SK-N-SH (cell line): ENCODE data around the gene MT1F. TPM values are rescaled to one million over a fixed set of nuclear protein-coding genes. Genes with fewer than 3 reads are reported as not detected.

Experiments
- CTCF ChIA-PET: fragments of 300-600, 350-600 bp; formaldehyde crosslinking; extraction: SDS; loops from one replicate; lab custom pipeline; 2021; lab: Yijun Ruan, JAX
- POLR2A ChIA-PET: fragments of 350-600 bp; sonication (Branson Sonifier 250); formaldehyde crosslinking; extraction: SDS; loops from one replicate; lab custom pipeline; 2020; ENCODE audit warnings: antibody characterized with exemption, inconsistent platforms; lab: Yijun Ruan, JAX
- DNase-seq: peaks from one replicate; pipeline ENCODE4 v3.0.0; 2012
- H2AFZ ChIP-seq: fragments of 200-600 bp; sonication (generic); 2 replicates; pipeline ENCODE4 v1.8.1; 2016; ENCODE audit warnings: antibody characterized with exemption, mild to moderate bottlenecking, low read depth
- H3F3A ChIP-seq: fragments of 200-600 bp; sonication (generic); replicated peaks from 2 replicates; pipeline ENCODE3; 2016; ENCODE audit warnings: antibody characterized with exemption, mild to moderate bottlenecking; ENCODE audit not compliant: insufficient read depth
- H3K27ac ChIP-seq, 2 experiments: fragments of 200-500 bp in 1 of 2; fragments of 200-600 bp in 1 of 2; sonication (Bioruptor generic) in 1 of 2; sonication (generic), shearing (Covaris generic) in 1 of 2; 2 replicates each; pipeline versions ENCODE4 v1.5.1 to v1.6.1; 2014 to 2016; ENCODE audit warnings: low read depth in 2 of 2, inconsistent platforms in 1 of 2, low read length in 1 of 2, mild to moderate bottlenecking in 1 of 2, mixed read lengths in 1 of 2
- H3K27me3 ChIP-seq: fragments of 200-600 bp; sonication (generic), shearing (Covaris generic); 2 replicates; pipeline ENCODE4 v1.6.1; 2016; ENCODE audit warnings: mixed run types; ENCODE audit not compliant: insufficient read depth
- H3K36me3 ChIP-seq, 2 experiments: fragments of 200-500 bp in 1 of 2; fragments of 200-600 bp in 1 of 2; sonication (Bioruptor generic) in 1 of 2; sonication (generic) in 1 of 2; replicated peaks in 1 of 2; 2 replicates each; pipeline versions ENCODE3 to v1.5.1; 2014 to 2016; ENCODE audit warnings: low read length in 1 of 2, mild to moderate bottlenecking in 1 of 2; ENCODE audit not compliant: insufficient read depth in 2 of 2, control insufficient read depth in 1 of 2
- H3K4me1 ChIP-seq, 2 experiments: fragments of 200-500 bp in 1 of 2; fragments of 200-600 bp in 1 of 2; sonication (Bioruptor generic) in 1 of 2; sonication (generic), shearing (Covaris generic) in 1 of 2; 2 replicates each; pipeline versions ENCODE4 v1.5.1 to v1.6.1; 2014 to 2016; ENCODE audit warnings: low read depth in 1 of 2, low read length in 1 of 2, mixed run types in 1 of 2; ENCODE audit not compliant: insufficient read depth in 2 of 2, control insufficient read depth in 1 of 2
- H3K4me2 ChIP-seq: fragments of 200-600 bp; sonication (generic), shearing (Covaris generic); 2 replicates; pipeline ENCODE4 v1.6.1; 2017; ENCODE audit warnings: mixed run types
- H3K4me3 ChIP-seq, 2 experiments: fragments of 200-500 bp in 1 of 2; fragments of 200-600 bp in 1 of 2; sonication (Bioruptor generic) in 1 of 2; sonication (generic), shearing (Covaris generic) in 1 of 2; 2 replicates each; pipeline versions ENCODE4 v1.5.1 to v1.8.1; 2014 to 2016; ENCODE audit warnings: low read depth in 2 of 2, inconsistent platforms in 1 of 2, low read length in 1 of 2, mild to moderate bottlenecking in 1 of 2, mixed read lengths in 1 of 2, moderate library complexity in 1 of 2
- H3K79me2 ChIP-seq: fragments of 200-600 bp; sonication (generic); 2 replicates; pipeline ENCODE4 v1.8.1; 2017; ENCODE audit warnings: mild to moderate bottlenecking; ENCODE audit not compliant: insufficient read depth
- H3K9ac ChIP-seq: fragments of 200-600 bp; sonication (generic); 2 replicates; pipeline ENCODE4 v1.6.1; 2017; ENCODE audit warnings: mixed run types
- H3K9me2 ChIP-seq: fragments of 200-600 bp; sonication (generic); 2 replicates; pipeline ENCODE4 v1.6.1; 2017; ENCODE audit warnings: mixed run types
- H3K9me3 ChIP-seq: fragments of 200-600 bp; sonication (generic); 2 replicates; pipeline ENCODE4 v1.6.1; 2017; ENCODE audit warnings: mixed run types, mild to moderate bottlenecking, moderate library complexity
- H4K20me1 ChIP-seq: fragments of 200-600 bp; sonication (generic); 2 replicates; pipeline ENCODE4 v1.6.1; 2017; ENCODE audit warnings: mild to moderate bottlenecking, mixed run types; ENCODE audit not compliant: insufficient read depth
- CTCF ChIP-seq: fragments of 200-600 bp; sonication (generic); IDR thresholded peaks from 2 replicates; pipeline ENCODE4 v1.6.1; 2017; ENCODE audit warnings: antibody characterized with exemption, mild to moderate bottlenecking, moderate library complexity
- ELF1 ChIP-seq: IDR thresholded peaks from 2 replicates; pipeline ENCODE4 v1.4.0; 2012
- EP300 ChIP-seq, 2 experiments: IDR thresholded peaks; 2 replicates each; pipeline versions ENCODE4 v1.4.0 to v1.6.1; 2012; ENCODE audit warnings: borderline replicate concordance in 1 of 2, low read depth in 1 of 2, low read length in 1 of 2
- FOSL2 ChIP-seq: IDR thresholded peaks from 2 replicates; pipeline ENCODE4 v1.4.0; 2012; ENCODE audit warnings: low read depth, mild to moderate bottlenecking, moderate library complexity, borderline replicate concordance
- JUND ChIP-seq: IDR thresholded peaks from 2 replicates; pipeline ENCODE4 v1.4.0; 2012
- MXI1 ChIP-seq: IDR thresholded peaks from 2 replicates; pipeline ENCODE4 v1.6.1; 2012; ENCODE audit warnings: mild to moderate bottlenecking, low read depth, low read length, improper control_type of control experiment
- NFIC ChIP-seq: IDR thresholded peaks from 2 replicates; pipeline ENCODE4 v1.4.0; 2012; ENCODE audit warnings: borderline replicate concordance
- NRF1 ChIP-seq: IDR thresholded peaks from 2 replicates; pipeline ENCODE4 v1.6.1; 2012; ENCODE audit warnings: low read depth, mild to moderate bottlenecking, low read length
- POLR2AphosphoS5 ChIP-seq: IDR thresholded peaks from 2 replicates; pipeline ENCODE4 v1.6.1; 2012; ENCODE audit warnings: low read depth, low read length
- RFX5 ChIP-seq: IDR thresholded peaks from 2 replicates; pipeline ENCODE4 v1.6.1; 2012; ENCODE audit warnings: mild to moderate bottlenecking, improper control_type of control experiment, low read length
- SIN3A ChIP-seq: IDR thresholded peaks from 2 replicates; pipeline ENCODE4 v1.6.1; 2012; ENCODE audit warnings: low read depth, mild to moderate bottlenecking, low read length, moderate library complexity, borderline replicate concordance
- SMC3 ChIP-seq: IDR thresholded peaks from 2 replicates; pipeline ENCODE4 v1.6.1; 2012; ENCODE audit warnings: low read depth, low read length, improper control_type of control experiment
- TCF12 ChIP-seq: IDR thresholded peaks from 2 replicates; pipeline ENCODE4 v1.4.0; 2012
- YY1 ChIP-seq: IDR thresholded peaks from 2 replicates; pipeline ENCODE4 v1.4.0; 2012; ENCODE audit warnings: low read depth, mild to moderate bottlenecking
- WGBS: methylation state at CpG from one replicate; pipeline ENCODE4 v1.1.6; 2017; ENCODE audit warnings: low lambda C conversion rate; 5-methylcytosine and 5-hydroxymethylcytosine counted together
- polyA plus RNA-seq, 3 experiments: library from polyadenylated mRNA; depleted of rRNA; stranded (reverse); fragments of >200 nt; gene quantifications; 2 replicates each; pipeline ENCODE4 v1.2.3, GENCODE V29; 2012
- TF ChIP-seq, protein P1 (sequence below): IDR thresholded peaks from 2 replicates; pipeline ENCODE4 v1.4.0; 2012; ENCODE audit warnings: low read depth, borderline replicate concordance

MT1F gene
- polyA plus RNA-seq, 1 of the 3 experiments (the other 2 are of a cell fraction) = 13.0 TPM

DNA sequence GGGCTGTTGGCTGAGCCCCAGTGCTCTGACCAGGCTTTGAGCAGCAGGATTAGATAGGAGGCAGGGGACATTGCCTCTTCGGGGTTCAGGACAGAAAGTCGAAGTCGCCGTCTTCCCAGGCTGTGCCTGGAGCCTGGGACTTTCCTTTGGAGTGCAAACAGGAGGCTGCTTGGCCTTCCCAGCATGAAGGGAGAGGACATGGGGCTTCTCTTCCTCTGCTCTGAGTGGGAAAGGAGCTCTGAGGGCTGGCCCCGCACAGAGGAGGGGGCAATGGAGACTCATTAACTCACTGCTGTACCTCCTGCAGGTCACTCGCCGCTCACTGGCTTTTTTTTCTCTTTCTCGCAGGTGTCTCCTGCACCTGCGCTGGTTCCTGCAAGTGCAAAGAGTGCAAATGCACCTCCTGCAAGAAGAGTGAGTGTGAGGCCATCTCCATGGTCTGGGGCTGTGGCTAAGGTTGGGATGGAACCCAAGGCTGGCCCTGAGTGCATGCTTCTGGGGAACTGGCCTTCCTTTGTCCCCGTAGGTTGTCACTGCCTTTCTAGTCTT is 642 bp downstream of the MT1F start:
- Histone ChIP-seq H3K79me2 (no peaks in the 10 kb centered on the region), H4K20me1 (no peaks in the 10 kb centered on the region), H3F3A (no peaks in the 10 kb centered on the region), H3K27ac (no peak overlapping the region), H3K9me2 (no peaks in the 10 kb centered on the region), H3K27me3 (peaks cover 16% of the 10 kb centered on the region; the same call in 1 of the 2 replicates), H3K9me3 (no peaks in the 10 kb centered on the region), H3K4me2 (peak overlapping the region; percentile 80), H3K9ac (no peak overlapping the region), H3K4me3 (peak overlapping the region; percentile 53 to 56; a peak in 3 of 4 replicates), H2AFZ (peak overlapping the region; percentile 63; the same call in 1 of the 2 replicates), H3K4me1 (peaks cover 0 to 8% of the 10 kb centered on the region in 2 experiments; a peak in 1 of 4 replicates), H3K36me3 (no peaks in the 10 kb centered on the region)
- no peak for DNase-seq
- 86% methylated on average over 10 of the region's 10 CpGs for WGBS
- no peak for TF ChIP-seq MXI1
- TF ChIP-seq CTCF = no peak
- TF ChIP-seq, protein P1, sequence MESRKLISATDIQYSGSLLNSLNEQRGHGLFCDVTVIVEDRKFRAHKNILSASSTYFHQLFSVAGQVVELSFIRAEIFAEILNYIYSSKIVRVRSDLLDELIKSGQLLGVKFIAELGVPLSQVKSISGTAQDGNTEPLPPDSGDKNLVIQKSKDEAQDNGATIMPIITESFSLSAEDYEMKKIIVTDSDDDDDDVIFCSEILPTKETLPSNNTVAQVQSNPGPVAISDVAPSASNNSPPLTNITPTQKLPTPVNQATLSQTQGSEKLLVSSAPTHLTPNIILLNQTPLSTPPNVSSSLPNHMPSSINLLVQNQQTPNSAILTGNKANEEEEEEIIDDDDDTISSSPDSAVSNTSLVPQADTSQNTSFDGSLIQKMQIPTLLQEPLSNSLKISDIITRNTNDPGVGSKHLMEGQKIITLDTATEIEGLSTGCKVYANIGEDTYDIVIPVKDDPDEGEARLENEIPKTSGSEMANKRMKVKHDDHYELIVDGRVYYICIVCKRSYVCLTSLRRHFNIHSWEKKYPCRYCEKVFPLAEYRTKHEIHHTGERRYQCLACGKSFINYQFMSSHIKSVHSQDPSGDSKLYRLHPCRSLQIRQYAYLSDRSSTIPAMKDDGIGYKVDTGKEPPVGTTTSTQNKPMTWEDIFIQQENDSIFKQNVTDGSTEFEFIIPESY = no peak
- TF ChIP-seq FOSL2 = no peak
- TF ChIP-seq TCF12 = no peak
- no peak for TF ChIP-seq NRF1
- no peak for TF ChIP-seq RFX5
- no peak for TF ChIP-seq EP300 (IDR thresholded peaks at IDR 0.05; ENCODE audit: borderline replicate concordance in 1 of 2, low read depth in 1 of 2, low read length in 1 of 2)
- no peak for TF ChIP-seq JUND
- no peak for TF ChIP-seq NFIC
- CTCF ChIA-PET = interaction anchor here (0.6 kb wide), 1 partner anchor 1316 kb away, joined by 3 read pairs; no protein-coding TSS in a partner anchor
- POLR2A ChIA-PET = no interaction called here

DNA sequence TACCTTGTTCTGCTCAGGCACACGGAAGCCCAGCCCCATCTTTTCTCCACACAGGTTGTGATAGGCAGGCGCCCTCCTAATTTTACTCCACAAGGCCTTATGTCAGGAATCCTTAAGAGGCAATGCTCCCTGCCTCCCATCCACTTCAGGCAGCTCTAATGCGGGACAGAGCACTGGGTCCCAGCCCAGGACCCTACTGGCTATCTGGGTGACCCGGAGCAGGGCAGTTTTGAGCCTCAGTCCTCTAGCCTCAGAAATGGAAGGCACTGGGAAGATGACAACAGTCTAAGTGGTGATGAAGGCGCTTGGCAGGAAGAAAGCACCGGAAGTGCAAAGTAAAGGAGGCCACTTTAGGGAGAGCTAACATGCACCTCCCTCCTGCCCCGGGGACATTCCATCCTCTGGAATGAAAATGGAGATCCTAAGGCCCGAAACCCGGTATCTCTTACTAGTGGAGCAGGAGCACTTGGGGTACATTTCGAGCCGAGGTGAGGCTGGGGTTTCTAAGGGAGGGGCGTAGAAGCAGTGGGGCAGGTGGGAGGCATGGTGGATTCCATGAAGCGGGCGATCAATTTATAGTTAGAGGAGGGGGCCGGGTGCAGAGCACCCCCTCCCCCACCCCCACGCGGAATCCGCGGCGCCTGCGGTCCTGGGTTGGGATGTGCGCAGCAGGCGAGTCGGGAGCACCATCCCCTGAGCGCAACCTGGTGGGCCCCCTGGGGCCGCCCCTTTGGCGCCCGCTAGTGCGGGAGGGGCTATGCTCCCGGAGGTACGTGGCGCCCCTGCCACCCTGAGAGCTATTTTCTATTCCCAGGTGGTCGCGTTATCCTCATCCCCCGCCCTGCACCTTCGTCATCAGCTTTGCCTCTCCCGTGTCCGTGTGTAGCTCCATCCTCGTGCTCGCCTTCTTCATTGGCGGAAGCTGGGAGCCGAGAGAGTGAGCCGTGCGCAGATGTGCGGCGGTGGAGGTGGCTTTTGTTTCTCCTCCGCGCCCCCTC is 4.9 kb downstream of the MT1F start:
- Histone ChIP-seq H3F3A (no peaks in the 10 kb centered on the region), H2AFZ (no peak overlapping the region), H3K9me2 (no peaks in the 10 kb centered on the region), H4K20me1 (no peaks in the 10 kb centered on the region), H3K4me3 (no peak overlapping the region), H3K9me3 (no peaks in the 10 kb centered on the region), H3K27ac (no peak overlapping the region), H3K4me1 (peaks cover 0 to 6% of the 10 kb centered on the region in 2 experiments; a peak in 1 of 4 replicates), H3K36me3 (no peaks in the 10 kb centered on the region), H3K9ac (no peak overlapping the region), H3K79me2 (no peaks in the 10 kb centered on the region), H3K4me2 (no peak overlapping the region), H3K27me3 (peaks cover 29% of the 10 kb centered on the region; the same call in 1 of the 2 replicates)
- WGBS = 67% methylated on average over 36 of the region's 48 CpGs
- ChIA-PET CTCF (interaction anchor here (2.2 kb wide), 1 partner anchor 62 kb away, joined by 5 read pairs; no protein-coding TSS in a partner anchor), POLR2A (no interaction called here)
- TF ChIP-seq YY1 = no peak
- no peak for TF ChIP-seq ELF1
- no peak for TF ChIP-seq RFX5
- TF ChIP-seq SIN3A = no peak
- no peak for TF ChIP-seq POLR2AphosphoS5
- no peak for TF ChIP-seq SMC3
- no peak for DNase-seq
